Omental fat pad (tissue), 4 donors: ENCODE data around the gene BBC3. TPM values are rescaled to one million over a fixed set of nuclear protein-coding genes. Genes with fewer than 3 reads are reported as not detected.

ENCODE experiments used
- ATAC-seq: fragments of 150-250 bp; one replicate; pipeline ENCODE4 v1.9.1; 2016; ENCODE audit warnings: mild to moderate bottlenecking, moderate library complexity; ENCODE audit not compliant: low FRiP score
- DNase-seq: peaks from one replicate; pipeline ENCODE4 v3.0.0-alpha.2; 2019; ENCODE audit warnings: low spot score
- CTCF ChIP-seq, 3 donors: fragments of 450-650 bp; IDR thresholded peaks; one replicate each; pipeline ENCODE4 v1.5.1; 2016 to 2017; ENCODE audit warnings: antibody characterized with exemption in 3 of 3, mild to moderate bottlenecking in 3 of 3, moderate library complexity in 2 of 3
- total RNA-seq, 4 donors: library from RNA; depleted of rRNA; stranded (reverse); fragments of >200 nt; gene quantifications; one replicate each; pipeline ENCODE4 v1.1.0, GENCODE V29; 2016

The BBC3 gene
- total RNA-seq, 4 donors from 2014 or later, result 1.0 to 9.1 (median 1.8) TPM

DNA sequence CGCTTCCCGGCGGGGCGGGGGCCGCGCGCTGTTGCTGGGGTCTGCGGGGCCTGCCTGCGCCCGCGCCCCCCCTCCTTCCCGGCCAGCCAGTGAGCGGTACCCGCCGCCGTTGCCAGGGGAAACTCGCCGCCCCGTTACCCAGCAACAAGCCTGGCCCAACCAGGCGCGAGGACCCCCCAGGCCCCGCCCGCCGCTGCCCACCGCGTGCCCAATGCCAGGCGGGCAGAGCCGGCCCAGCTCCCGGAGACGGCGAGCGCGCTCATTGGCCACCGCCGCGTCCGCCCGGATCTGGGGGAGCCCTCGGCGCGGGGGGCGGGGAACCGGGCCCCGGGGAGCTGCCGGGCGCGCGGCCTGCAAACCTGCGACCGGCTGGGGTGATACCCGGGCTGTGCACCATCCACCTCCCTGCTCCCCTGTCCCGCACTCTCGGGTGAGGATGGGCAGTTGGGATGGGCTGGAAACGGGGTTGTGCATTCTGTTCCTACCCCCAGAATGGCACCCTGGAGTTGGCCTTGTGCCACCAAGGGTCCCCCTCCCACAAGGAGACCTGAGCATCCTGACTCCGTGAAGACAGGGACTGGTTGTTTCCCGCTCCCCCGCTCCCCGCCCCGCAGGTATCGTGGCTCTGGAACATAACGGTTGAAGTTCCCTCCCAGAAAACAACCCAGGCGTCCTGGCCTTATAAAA is 8.8 kb upstream of the BBC3 start:
- ATAC-seq, result no peak
- TF ChIP-seq CTCF (IDR thresholded peaks at IDR 0.05), result no peak
- DNase-seq, result no peak

DNA sequence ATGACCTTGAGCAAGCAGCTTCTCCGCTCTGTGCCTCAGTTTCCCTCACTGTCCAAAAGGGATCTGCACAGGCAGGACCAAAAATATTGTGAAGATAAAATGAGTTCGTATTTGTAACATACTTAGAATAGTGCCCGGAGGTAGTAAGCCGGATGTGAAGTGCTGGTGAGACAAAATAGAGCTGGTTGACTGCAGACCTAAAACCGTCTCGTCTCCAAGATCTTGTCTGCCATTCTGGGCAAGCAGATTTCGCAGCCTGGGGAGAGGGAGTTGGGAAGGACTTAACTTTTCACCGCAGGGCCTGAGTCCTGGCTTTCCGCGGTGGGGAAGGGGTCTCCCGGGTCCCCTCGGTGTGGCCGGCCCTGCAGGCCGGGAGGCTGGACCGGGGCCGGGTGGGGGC is 8.2 kb upstream of the BBC3 start:
- DNase-seq (no peak), ATAC-seq (no peak)
- TF ChIP-seq CTCF (IDR thresholded peaks at IDR 0.05), result no peak

- TF ChIP-seq CTCF (IDR thresholded peaks at IDR 0.05), result no peak
- DNase-seq (no peak), ATAC-seq (no peak)
Measured at GRCh38 chr19:47236072-47236675, 5.2 kb upstream of the BBC3 start.

DNA sequence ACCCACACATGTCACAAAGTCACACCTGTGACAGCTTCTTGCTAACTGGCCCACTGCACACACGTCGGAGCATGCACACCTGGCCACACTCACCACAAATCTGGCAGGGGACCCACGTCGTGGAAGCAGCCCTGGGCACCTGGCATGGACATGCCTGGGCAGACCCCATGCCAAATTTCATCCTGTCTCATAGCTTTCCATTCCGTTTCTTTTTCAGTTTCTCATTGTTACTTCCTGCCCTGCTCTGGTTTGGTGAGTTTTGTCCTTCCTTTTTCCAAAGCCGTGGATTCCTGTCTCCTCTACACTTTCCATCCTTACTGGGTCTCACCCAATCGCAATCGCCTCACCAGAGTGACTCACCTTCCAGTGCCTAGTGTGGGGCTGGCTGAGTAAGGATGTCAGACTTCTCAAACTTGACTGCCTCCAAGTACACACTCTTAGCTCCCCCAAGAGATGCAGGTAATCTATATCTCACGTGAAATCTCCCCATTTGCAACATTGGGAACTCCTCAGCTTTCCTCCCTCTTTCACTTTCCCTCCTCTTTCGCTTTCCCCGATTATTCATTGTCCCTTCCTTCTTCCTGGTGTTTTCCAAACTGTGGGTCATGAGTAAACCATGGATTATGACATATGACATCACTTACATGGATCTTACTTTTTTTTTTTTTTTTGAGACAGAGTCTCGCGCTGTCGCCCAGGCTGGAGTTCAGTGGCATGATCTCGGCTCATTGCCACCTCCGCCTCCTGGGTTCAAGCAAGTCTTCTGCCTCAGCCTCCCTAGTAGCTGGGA is 1.6 kb upstream of the BBC3 start:
- DNase-seq (no peak), ATAC-seq (no peak)
- no peak for TF ChIP-seq CTCF (IDR thresholded peaks at IDR 0.05)

DNA sequence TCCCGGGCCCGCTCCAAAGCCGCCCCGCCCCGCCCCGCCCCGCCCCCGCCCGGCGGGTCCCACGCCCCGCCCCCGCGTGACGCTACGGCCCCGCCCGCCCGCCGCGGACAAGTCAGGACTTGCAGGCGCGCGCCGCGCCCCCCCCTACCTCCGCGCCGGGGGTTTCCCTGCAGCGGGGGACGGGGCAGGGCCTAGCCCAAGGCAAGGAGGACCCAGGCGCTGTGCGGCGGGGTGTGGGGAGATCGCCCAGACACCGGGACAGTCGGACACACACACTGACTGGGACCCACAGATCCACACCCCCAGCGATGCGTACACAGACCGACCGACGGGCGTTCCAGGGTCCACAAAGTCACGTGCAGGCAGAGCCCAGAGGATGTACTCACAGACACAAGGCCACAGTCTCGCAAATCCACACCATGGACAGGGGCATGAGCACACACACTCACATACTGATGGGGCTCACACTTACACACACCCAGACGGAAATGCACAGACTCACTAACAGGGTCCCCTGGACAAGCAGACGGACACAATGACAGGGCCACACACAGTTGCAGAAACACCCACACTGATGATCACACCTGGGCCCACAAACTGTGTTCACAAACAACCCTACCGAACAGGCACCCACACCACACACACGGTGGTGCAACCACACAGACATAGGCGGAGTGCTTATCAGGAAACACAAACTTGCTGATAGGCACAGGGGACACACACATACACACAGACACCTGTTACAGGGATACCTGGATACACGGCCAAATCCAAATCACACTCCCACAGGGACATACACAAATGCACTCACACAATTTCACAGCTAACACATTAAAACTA is 436 bp upstream of the BBC3 start:
- no peak for TF ChIP-seq CTCF (IDR thresholded peaks at IDR 0.05)
- DNase-seq (peak; percentile 69), ATAC-seq (peak; percentile 57)

DNA sequence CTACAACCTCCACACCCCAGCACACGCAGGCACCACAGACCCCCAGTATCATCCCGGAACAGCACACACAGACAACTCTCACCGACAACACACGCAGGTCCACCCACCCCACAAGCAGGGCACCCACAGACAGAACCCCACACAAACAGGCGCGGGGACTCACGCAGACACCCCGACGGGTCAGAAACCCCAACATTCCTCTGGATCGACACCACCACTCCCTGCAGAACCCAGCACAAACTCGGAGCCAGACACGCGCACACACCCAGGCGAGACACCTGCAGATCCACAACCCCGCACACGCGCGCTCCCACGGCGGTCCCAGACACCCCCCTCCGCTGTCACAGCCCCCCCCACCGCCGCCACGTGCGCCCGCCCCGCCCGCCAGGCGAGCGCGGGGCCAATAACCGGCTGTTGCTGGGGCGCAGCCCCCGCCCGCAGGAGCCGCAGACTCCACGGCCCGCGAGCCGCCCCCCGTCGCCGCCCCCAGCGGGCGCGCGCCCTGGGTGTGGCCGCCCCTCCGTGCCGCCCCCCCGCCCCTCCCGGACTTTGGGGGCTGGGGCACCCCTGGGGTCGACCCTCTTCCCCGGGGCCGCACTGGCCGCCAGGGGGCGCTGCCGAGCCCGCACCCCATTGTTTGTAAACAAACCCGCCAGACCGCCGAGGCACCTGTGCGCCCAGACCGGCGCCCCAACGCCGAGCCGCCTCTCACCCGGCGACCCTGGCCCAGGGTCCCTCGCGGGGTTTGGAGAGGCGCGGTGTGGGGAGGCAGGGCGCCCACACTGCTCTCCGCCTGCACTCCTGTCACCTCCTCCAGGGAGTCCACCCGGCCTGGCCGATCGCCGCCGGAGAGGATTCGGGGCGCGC is 712 bp downstream of the BBC3 start:
- DNase-seq (peak; percentile 62), ATAC-seq (no peak)
- TF ChIP-seq CTCF (IDR thresholded peaks at IDR 0.05), result peak in 1 of 3 donors; percentile 86
